ENCODE measurements around the gene CELF2. TPM values are rescaled to one million over a fixed set of nuclear protein-coding genes. Genes with fewer than 3 reads are reported as not detected.

CELF2 gene
- total and polyA plus RNA-seq, 2 of the 4 experiments (the other 2 are of a cell fraction): 3.5 to 6.6 TPM

DNA sequence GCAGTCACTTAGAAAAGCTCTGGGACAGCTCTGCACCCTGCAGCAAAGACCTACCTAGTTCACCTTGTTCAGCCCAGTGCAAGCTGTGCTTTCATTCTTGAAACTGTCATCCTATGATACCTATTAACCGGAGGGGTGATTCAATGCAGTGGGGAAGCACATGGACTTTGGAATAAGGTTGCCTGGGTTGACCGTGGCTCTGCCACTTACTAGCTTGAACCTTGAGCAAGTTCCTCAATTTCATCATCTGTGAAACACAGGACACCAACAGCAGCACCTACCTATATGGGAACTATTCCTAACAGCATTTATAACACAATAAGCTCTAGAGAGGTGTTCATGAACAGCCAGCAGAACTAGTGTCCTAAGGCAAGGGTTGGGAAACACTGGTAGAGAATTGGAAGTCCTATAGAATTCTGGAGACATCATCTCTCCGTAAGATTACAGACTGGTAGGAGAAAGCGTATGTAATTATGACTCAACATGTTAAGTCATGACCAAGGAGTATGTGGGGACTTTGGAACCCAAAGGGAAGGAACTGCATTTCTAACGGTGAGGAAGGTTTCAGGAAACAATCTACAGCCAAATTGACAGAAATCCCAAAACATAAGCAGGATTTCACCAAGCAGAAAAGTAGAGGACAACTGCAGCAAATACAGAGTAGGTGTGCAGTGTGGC lies 323.8 kb downstream of the CELF2 start:
- WGBS, 2 experiments (ENCODE audit: extremely low coverage in 2 of 2, insufficient read length in 1 of 2): no CpG with 5 or more reads among the region's 5 CpGs
- Histone ChIP-seq H3K79me1 (ENCODE audit: low read depth in 1 of 2, low read length in 2 of 2) (no peaks in the 10 kb centered on the region), H4K8ac (ENCODE audit: low read depth in 2 of 2, low read length in 2 of 2) (no peak overlapping the region), H3K27ac (ENCODE audit: insufficient read depth, low read length) (no peak overlapping the region), H3K23ac (ENCODE audit: low read depth, low read length) (no peak overlapping the region), H2AFZ (replicated peaks; ENCODE audit: low read length, poor library complexity) (no peak overlapping the region), H2BK120ac (ENCODE audit: low read depth, low read length) (no peak overlapping the region), H2AK5ac (ENCODE audit: low read depth, low read length) (no peak overlapping the region), H3K4me3 (ENCODE audit: insufficient read depth, low read depth, low read length) (no peak overlapping the region), H2BK5ac (ENCODE audit: low read depth, low read length, poor library complexity, severe bottlenecking) (no peak overlapping the region), H3K56ac (ENCODE audit: extremely low read depth, insufficient read depth, low read length) (no peak overlapping the region), H2AK9ac (replicated peaks; ENCODE audit: low read depth, low read length, poor library complexity) (no peak overlapping the region), H2BK15ac (ENCODE audit: low read depth, low read length) (no peak overlapping the region), H2BK20ac (ENCODE audit: low read depth, low read length) (no peak overlapping the region), H3K9ac (ENCODE audit: low read depth, low read length) (no peak overlapping the region), H4K5ac (ENCODE audit: low read depth, low read length) (no peak overlapping the region), H4K91ac (ENCODE audit: insufficient read depth, low read depth, low read length) (no peak overlapping the region), H3K4ac (ENCODE audit: low read depth, low read length) (no peak overlapping the region), H3K4me2 (ENCODE audit: low read depth, low read length) (no peak overlapping the region), H3K4me1 (ENCODE audit: control insufficient read depth, insufficient read depth, low read length) (no peaks in the 10 kb centered on the region), H3K9me1 (ENCODE audit: insufficient read depth, low read length) (no peaks in the 10 kb centered on the region), H3K27me3 (ENCODE audit: control insufficient read depth, insufficient read depth, low read length) (no peaks in the 10 kb centered on the region; the same call in none of the 2 replicates), H3K14ac (replicated peaks; ENCODE audit: low read depth, low read length) (no peak overlapping the region), H3K18ac (ENCODE audit: low read depth, low read length) (no peak overlapping the region), H4K20me1 (ENCODE audit: insufficient read depth, low read length) (no peaks in the 10 kb centered on the region), H3K36me3 (ENCODE audit: control insufficient read depth, insufficient read depth, low read length) (no peaks in the 10 kb centered on the region), H3K9me3 (ENCODE audit: control insufficient read depth, insufficient read depth, low read length) (0 out of 2 replicates have a peak, but pooled peaks cover 2% of the 10 kb centered on the region)
- ChIA-PET CTCF (no interaction called here), POLR2A (ENCODE audit: unreplicated experiment) (no interaction called here)
- in situ Hi-C loops (cut with MboI; ENCODE audit: low sequenced_read_pairs): no loop called here
- dilution Hi-C loops (cut with HindIII; ENCODE audit: low sequenced_read_pairs, unreplicated experiment): no loop called here
- intact Hi-C loops (cut with micrococcal nuclease): no loop called here
- DNase-seq (no peak), ATAC-seq (ENCODE audit: low read depth) (no peak)
- TF ChIP-seq, protein P1, sequence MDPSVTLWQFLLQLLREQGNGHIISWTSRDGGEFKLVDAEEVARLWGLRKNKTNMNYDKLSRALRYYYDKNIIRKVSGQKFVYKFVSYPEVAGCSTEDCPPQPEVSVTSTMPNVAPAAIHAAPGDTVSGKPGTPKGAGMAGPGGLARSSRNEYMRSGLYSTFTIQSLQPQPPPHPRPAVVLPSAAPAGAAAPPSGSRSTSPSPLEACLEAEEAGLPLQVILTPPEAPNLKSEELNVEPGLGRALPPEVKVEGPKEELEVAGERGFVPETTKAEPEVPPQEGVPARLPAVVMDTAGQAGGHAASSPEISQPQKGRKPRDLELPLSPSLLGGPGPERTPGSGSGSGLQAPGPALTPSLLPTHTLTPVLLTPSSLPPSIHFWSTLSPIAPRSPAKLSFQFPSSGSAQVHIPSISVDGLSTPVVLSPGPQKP (IDR thresholded peaks at IDR 0.05; ENCODE audit: borderline replicate concordance, low read depth, low read length): no peak
- TF ChIP-seq POLR2A (IDR thresholded peaks at IDR 0.05; ENCODE audit: low read depth, low read length) (no peak), SMC3 (IDR thresholded peaks at IDR 0.05; ENCODE audit: low read depth, low read length) (no peak), RFX5 (IDR thresholded peaks at IDR 0.05; ENCODE audit: low read depth, low read length) (no peak), RCOR1 (IDR thresholded peaks at IDR 0.05; ENCODE audit: insufficient replicate concordance, low read length) (no peak), FOS (IDR thresholded peaks at IDR 0.05; ENCODE audit: low read depth, low read length) (no peak), CTCF (conservative IDR thresholded peaks at IDR 0.05; ENCODE audit: low read depth, low read length) (no peak), NFE2L2 (IDR thresholded peaks at IDR 0.05; ENCODE audit: low read depth, low read length) (no peak), BHLHE40 (IDR thresholded peaks at IDR 0.05; ENCODE audit: low read depth, low read length) (no peak), MAZ (IDR thresholded peaks at IDR 0.05; ENCODE audit: borderline replicate concordance, low read depth, low read length) (no peak), CHD1 (IDR thresholded peaks at IDR 0.05; ENCODE audit: low read depth, low read length) (no peak), CEBPB (IDR thresholded peaks at IDR 0.05; ENCODE audit: low read depth, low read length) (no peak)
- no TSS peak for BruUV-seq (replicated peaks)
